ENCODE data around the gene FAM110D.

FAM110D gene

GRCh38 chr1:26190373-26190987, 31.6 kb downstream of the FAM110D start, which contains the start of gene CATSPER4:
Gene CATSPER4 (plus strand): TSS chr1:26190602. CDS start chr1:26190628, 26 bp downstream.
- H3K27me3 ChIP-seq: no peaks in the 10 kb centered on the region
- H3K4me1 ChIP-seq (ENCODE audit: control insufficient read depth in 1 of 2, insufficient read depth in 1 of 2, low read depth in 1 of 2, low read length in 1 of 2): no peaks in the 10 kb centered on the region
- no peaks in the 10 kb centered on the region for H3K9me3 ChIP-seq
- no peaks in the 10 kb centered on the region for H3K36me3 ChIP-seq
- H3K4me3 ChIP-seq (ENCODE audit: low read depth in 1 of 2, low read length in 1 of 2): no peak within 1 kb of the TSS
- TF ChIP-seq CTCF (IDR thresholded peaks at IDR 0.05): no peak
- H3K27ac ChIP-seq: no peak within 1 kb of the TSS

GRCh38 chr1:26191739-26192138, 32.9 kb downstream of the FAM110D start:
- Histone ChIP-seq H3K4me3 (ENCODE audit: low read depth in 1 of 2, low read length in 1 of 2) (no peak overlapping the region), H3K27ac (no peak overlapping the region), H3K4me1 (ENCODE audit: control insufficient read depth in 1 of 2, insufficient read depth in 1 of 2, low read depth in 1 of 2, low read length in 1 of 2) (no peaks in the 10 kb centered on the region), H3K36me3 (no peaks in the 10 kb centered on the region), H3K9me3 (no peaks in the 10 kb centered on the region), H3K27me3 (no peaks in the 10 kb centered on the region)
- no peak for TF ChIP-seq CTCF (IDR thresholded peaks at IDR 0.05)

- Histone ChIP-seq H3K27ac (no peak overlapping the region), H3K27me3 (no peaks in the 10 kb centered on the region), H3K9me3 (no peaks in the 10 kb centered on the region), H3K4me3 (ENCODE audit: low read depth in 1 of 2, low read length in 1 of 2) (no peak overlapping the region), H3K4me1 (ENCODE audit: control insufficient read depth in 1 of 2, insufficient read depth in 1 of 2, low read depth in 1 of 2, low read length in 1 of 2) (no peaks in the 10 kb centered on the region), H3K36me3 (no peaks in the 10 kb centered on the region)
- no peak for TF ChIP-seq CTCF (IDR thresholded peaks at IDR 0.05)
Measured at GRCh38 chr1:26195805-26196204, 36.9 kb downstream of the FAM110D start.

- TF ChIP-seq CTCF (IDR thresholded peaks at IDR 0.05): no peak
- H3K9me3 ChIP-seq: no peaks in the 10 kb centered on the region
Measured at GRCh38 chr1:26197301-26197700, 38.4 kb downstream of the FAM110D start.

GRCh38 chr1:26197813-26198212, 38.9 kb downstream of the FAM110D start:
- no peak for TF ChIP-seq CTCF (IDR thresholded peaks at IDR 0.05)
- no peaks in the 10 kb centered on the region for H3K9me3 ChIP-seq
- H3K27ac ChIP-seq: no peak overlapping the region
- H3K27me3 ChIP-seq: no peaks in the 10 kb centered on the region
- no peaks in the 10 kb centered on the region for H3K36me3 ChIP-seq
- peaks cover 0 to 3% of the 10 kb centered on the region in 2 experiments for H3K4me1 ChIP-seq (ENCODE audit: control insufficient read depth in 1 of 2, insufficient read depth in 1 of 2, low read depth in 1 of 2, low read length in 1 of 2)
- no peak overlapping the region for H3K4me3 ChIP-seq (ENCODE audit: low read depth in 1 of 2, low read length in 1 of 2)

More at GRCh38 chr1:26197301-26197700, 38.4 kb downstream of the FAM110D start:
- peaks cover 0 to 3% of the 10 kb centered on the region in 2 experiments for H3K4me1 ChIP-seq (ENCODE audit: control insufficient read depth in 1 of 2, insufficient read depth in 1 of 2, low read depth in 1 of 2, low read length in 1 of 2)
- no peak overlapping the region for H3K27ac ChIP-seq
- no peak overlapping the region for H3K4me3 ChIP-seq (ENCODE audit: low read depth in 1 of 2, low read length in 1 of 2)
- H3K27me3 ChIP-seq: no peaks in the 10 kb centered on the region
- H3K36me3 ChIP-seq: no peaks in the 10 kb centered on the region

Data from neutrophil (primary cell).